ENCODE data around the gene QPCT.
"Not testable (repeated sequence)": the region's sequence is repeated elsewhere in the genome, so short reads cannot be mapped to it uniquely, and the experiment has no call there.

Gene QPCT

DNA sequence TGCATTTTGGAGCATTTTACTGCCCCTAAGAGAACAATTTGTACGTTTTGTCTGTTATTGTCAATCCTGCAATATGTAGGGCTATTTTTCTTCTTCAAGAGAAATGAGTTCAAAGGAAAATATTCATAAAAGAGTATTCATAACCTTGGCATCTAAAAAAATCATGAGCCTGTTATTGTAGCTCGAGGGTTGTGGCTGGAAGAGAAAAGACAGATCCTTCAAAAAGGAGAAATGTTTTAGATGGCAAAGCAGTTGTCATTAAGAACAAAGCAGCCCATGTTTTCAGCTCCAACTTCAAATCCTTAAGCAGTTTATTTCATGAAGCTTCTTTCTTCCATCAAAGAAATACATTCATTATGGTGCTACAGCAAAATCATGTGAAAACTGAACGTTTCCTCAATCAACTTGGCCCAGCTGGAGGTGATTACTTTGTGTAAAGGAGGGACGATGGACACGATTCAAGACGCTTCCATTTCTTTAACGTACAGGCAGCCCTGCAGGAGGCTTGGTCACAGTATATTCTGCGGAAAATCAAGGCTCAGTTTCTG, 31.4 kb downstream of the QPCT start:
- Histone ChIP-seq H3K4me1 (ENCODE audit: insufficient read depth, low read length) (no peaks in the 10 kb centered on the region), H3K9me3 (ENCODE audit: low read length) (no peaks in the 10 kb centered on the region), H3K27me3 (ENCODE audit: insufficient read depth, low read length) (no peaks in the 10 kb centered on the region), H2AFZ (ENCODE audit: low read depth, low read length) (no peak overlapping the region), H3K4me3 (ENCODE audit: low read length) (no peak overlapping the region), H3K36me3 (ENCODE audit: insufficient read depth, low read length) (no peaks in the 10 kb centered on the region)

DNA sequence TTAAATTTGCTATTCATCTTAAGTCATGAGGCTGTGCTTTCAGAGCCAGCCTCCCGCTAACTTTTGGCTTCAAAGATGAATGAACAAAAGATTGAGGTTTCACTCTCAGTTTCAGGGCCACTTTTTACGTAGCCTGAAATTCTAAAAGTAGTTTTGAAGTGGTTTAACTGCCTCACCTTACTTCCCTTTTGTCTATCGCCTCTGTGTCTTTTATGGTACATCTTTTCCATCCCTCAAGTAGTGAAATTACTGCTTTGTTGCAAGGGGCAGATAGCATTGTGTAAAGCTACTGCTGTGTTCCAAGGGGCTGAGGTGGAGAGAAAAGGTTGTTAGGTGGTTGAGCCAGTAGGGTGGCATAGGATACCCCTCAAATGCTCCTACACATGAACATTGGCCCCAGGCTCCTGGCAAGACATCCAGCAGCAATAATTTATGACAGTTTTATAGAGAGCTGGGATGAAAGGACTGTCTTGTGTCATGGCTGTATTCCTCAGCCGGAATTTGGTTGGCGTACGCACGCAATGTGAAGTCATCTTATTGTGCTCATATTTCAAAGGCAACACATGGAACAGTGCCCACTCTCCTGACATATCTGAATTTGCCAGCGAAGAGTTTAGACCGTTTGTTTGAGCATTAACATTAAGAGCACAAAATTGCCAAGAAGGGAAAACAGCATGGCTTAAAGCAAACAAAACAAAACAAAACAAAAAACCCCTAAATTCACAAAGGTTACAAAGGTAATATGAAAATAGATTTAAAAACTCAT, 32.2 kb downstream of the QPCT start:
- no peaks in the 10 kb centered on the region for H3K9me3 ChIP-seq (ENCODE audit: low read length)
- H3K36me3 ChIP-seq (ENCODE audit: insufficient read depth, low read length), result no peaks in the 10 kb centered on the region
- H3K4me1 ChIP-seq (ENCODE audit: insufficient read depth, low read length), result no peaks in the 10 kb centered on the region
- no peak overlapping the region for H3K4me3 ChIP-seq (ENCODE audit: low read length)
- no peak overlapping the region for H2AFZ ChIP-seq (ENCODE audit: low read depth, low read length)
- no peaks in the 10 kb centered on the region for H3K27me3 ChIP-seq (ENCODE audit: insufficient read depth, low read length)

DNA sequence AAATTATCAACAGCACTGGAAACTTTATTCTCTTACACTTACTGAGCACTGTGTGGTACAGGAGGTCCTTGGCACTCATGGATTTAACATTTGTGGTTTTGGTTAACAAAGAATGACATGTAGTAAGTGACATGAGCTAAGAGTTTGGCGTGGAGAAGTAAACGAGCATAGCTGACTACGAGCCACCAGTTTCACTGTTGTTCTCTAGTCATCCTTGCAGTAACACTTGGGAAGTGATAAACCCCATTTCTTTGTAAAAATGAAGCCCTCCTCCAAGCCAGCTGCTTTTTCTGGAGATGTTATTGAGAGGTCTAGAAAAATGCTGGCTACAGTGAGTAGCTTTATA, 32.7 kb downstream of the QPCT start:
- Histone ChIP-seq H3K9me3 (ENCODE audit: low read length) (no peaks in the 10 kb centered on the region), H2AFZ (ENCODE audit: low read depth, low read length) (no peak overlapping the region), H3K27me3 (ENCODE audit: insufficient read depth, low read length) (no peaks in the 10 kb centered on the region), H3K36me3 (ENCODE audit: insufficient read depth, low read length) (no peaks in the 10 kb centered on the region), H3K4me1 (ENCODE audit: insufficient read depth, low read length) (no peaks in the 10 kb centered on the region), H3K4me3 (ENCODE audit: low read length) (no peak overlapping the region)

DNA sequence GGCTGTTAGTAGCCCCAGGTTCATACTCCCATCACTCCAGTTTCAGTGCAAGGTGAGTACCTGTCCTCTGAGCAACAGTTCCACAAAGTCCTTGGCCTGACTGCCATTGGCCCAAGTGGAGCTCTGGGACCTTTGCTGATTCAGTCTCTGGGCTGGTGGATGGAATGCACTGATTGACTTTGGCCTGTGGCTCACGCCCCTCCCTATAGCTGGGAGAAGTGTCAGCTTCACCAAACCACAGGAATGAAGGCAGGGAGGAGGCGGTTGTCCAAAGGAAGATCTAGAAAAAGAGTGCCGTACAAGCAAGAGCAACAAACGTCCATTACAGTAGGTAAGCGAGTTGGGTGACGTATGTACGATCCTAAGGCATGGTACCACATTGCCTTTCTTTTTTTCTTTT, 34.0 kb downstream of the QPCT start:
- Histone ChIP-seq H3K9me3 (ENCODE audit: low read length) (no peaks in the 10 kb centered on the region), H3K27me3 (ENCODE audit: insufficient read depth, low read length) (no peaks in the 10 kb centered on the region), H3K36me3 (ENCODE audit: insufficient read depth, low read length) (no peaks in the 10 kb centered on the region), H2AFZ (ENCODE audit: low read depth, low read length) (no peak overlapping the region), H3K4me3 (ENCODE audit: low read length) (no peak overlapping the region), H3K4me1 (ENCODE audit: insufficient read depth, low read length) (no peaks in the 10 kb centered on the region)

- Histone ChIP-seq H3K4me3 (ENCODE audit: low read length) (no peak overlapping the region), H3K36me3 (ENCODE audit: insufficient read depth, low read length) (no peaks in the 10 kb centered on the region), H3K4me1 (ENCODE audit: insufficient read depth, low read length) (no peaks in the 10 kb centered on the region), H3K9me3 (ENCODE audit: low read length) (no peaks in the 10 kb centered on the region), H2AFZ (ENCODE audit: low read depth, low read length) (no peak overlapping the region), H3K27me3 (ENCODE audit: insufficient read depth, low read length) (no peaks in the 10 kb centered on the region)
Observed at GRCh38 chr2:37379881-37380296, 35.5 kb downstream of the QPCT start.

GRCh38 chr2:37380787-37381186, 36.4 kb downstream of the QPCT start:
- H3K9me3 ChIP-seq (ENCODE audit: low read length); H3K27me3 ChIP-seq (ENCODE audit: insufficient read depth, low read length); H3K4me1 ChIP-seq (ENCODE audit: insufficient read depth, low read length); H3K4me3 ChIP-seq (ENCODE audit: low read length); H2AFZ ChIP-seq (ENCODE audit: low read depth, low read length); H3K36me3 ChIP-seq (ENCODE audit: insufficient read depth, low read length): not testable (repeated sequence)

GRCh38 chr2:37384261-37384660, 39.8 kb downstream of the QPCT start:
- not testable (repeated sequence) for H3K4me1 ChIP-seq (ENCODE audit: insufficient read depth, low read length); H2AFZ ChIP-seq (ENCODE audit: low read depth, low read length); H3K9me3 ChIP-seq (ENCODE audit: low read length); H3K4me3 ChIP-seq (ENCODE audit: low read length); H3K36me3 ChIP-seq (ENCODE audit: insufficient read depth, low read length); H3K27me3 ChIP-seq (ENCODE audit: insufficient read depth, low read length)

GRCh38 chr2:37387148-37387835, 42.9 kb downstream of the QPCT start:
- no peaks in the 10 kb centered on the region for H3K9me3 ChIP-seq (ENCODE audit: low read length)
- no peaks in the 10 kb centered on the region for H3K4me1 ChIP-seq (ENCODE audit: insufficient read depth, low read length)
- H3K4me3 ChIP-seq (ENCODE audit: low read length), result no peak overlapping the region
- H2AFZ ChIP-seq (ENCODE audit: low read depth, low read length), result no peak overlapping the region
- no peaks in the 10 kb centered on the region for H3K36me3 ChIP-seq (ENCODE audit: insufficient read depth, low read length)
- no peaks in the 10 kb centered on the region for H3K27me3 ChIP-seq (ENCODE audit: insufficient read depth, low read length)

- H3K4me3 ChIP-seq (ENCODE audit: low read length), result no peak overlapping the region
- no peaks in the 10 kb centered on the region for H3K9me3 ChIP-seq (ENCODE audit: low read length)
Observed at GRCh38 chr2:37388074-37388473, 43.6 kb downstream of the QPCT start.

GRCh38 chr2:37389395-37389794, 45.0 kb downstream of the QPCT start:
- no peak overlapping the region for H2AFZ ChIP-seq (ENCODE audit: low read depth, low read length)
- H3K4me1 ChIP-seq (ENCODE audit: insufficient read depth, low read length), result no peaks in the 10 kb centered on the region
- no peak overlapping the region for H3K4me3 ChIP-seq (ENCODE audit: low read length)
- no peaks in the 10 kb centered on the region for H3K9me3 ChIP-seq (ENCODE audit: low read length)
- no peaks in the 10 kb centered on the region for H3K36me3 ChIP-seq (ENCODE audit: insufficient read depth, low read length)
- H3K27me3 ChIP-seq (ENCODE audit: insufficient read depth, low read length), result no peaks in the 10 kb centered on the region

More at GRCh38 chr2:37388074-37388473, 43.6 kb downstream of the QPCT start:
- Histone ChIP-seq H3K4me1 (ENCODE audit: insufficient read depth, low read length) (no peaks in the 10 kb centered on the region), H2AFZ (ENCODE audit: low read depth, low read length) (no peak overlapping the region), H3K36me3 (ENCODE audit: insufficient read depth, low read length) (no peaks in the 10 kb centered on the region), H3K27me3 (ENCODE audit: insufficient read depth, low read length) (no peaks in the 10 kb centered on the region)

DNA sequence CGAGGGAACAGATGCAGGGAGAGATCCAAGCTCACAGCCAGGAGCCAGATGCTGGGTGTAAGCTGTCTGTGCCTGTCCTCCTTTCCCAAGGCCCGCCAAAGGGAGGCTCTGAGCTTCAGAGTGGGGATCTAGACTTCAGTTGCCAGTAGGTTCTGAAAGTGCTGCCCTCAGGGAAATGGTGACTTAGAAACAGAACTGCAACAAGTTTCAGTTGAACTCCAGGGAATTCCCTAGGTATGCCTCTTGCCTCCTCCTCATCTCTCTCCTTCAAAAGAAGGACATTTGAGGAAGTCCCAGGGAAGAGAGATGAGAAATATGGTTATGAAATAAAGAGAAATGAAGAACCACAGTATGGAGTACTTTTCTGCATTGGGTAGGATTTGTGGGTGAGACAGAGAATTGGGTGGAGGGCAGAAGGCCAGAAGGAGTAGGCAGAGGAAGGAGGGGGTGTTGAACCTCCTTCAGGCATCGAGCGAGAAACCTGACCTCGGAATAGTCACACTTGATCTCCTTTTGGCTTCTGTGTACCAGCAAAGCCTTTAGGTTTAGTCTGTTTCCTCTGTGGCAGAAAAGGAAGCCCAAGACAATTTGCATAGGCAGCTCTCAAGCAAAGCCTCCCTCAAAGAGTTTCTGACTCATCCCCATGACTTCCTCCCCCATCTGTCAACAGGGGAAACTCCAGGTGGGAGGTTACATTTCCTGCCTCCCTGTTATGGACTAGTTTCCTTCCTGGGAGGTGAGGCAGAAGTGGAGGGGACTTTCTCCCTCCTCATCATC, 45.7 kb downstream of the QPCT start:
- no peaks in the 10 kb centered on the region for H3K27me3 ChIP-seq (ENCODE audit: insufficient read depth, low read length)

GRCh38 chr2:37390777-37391176, 46.3 kb downstream of the QPCT start:
- H3K4me3 ChIP-seq (ENCODE audit: low read length), result no peak overlapping the region
- H3K9me3 ChIP-seq (ENCODE audit: low read length), result no peaks in the 10 kb centered on the region
- H3K4me1 ChIP-seq (ENCODE audit: insufficient read depth, low read length), result no peaks in the 10 kb centered on the region
- H3K36me3 ChIP-seq (ENCODE audit: insufficient read depth, low read length), result no peaks in the 10 kb centered on the region
- no peaks in the 10 kb centered on the region for H3K27me3 ChIP-seq (ENCODE audit: insufficient read depth, low read length)
- H2AFZ ChIP-seq (ENCODE audit: low read depth, low read length), result no peak overlapping the region

More for the DNA sequence above, 45.7 kb downstream of the QPCT start:
- Histone ChIP-seq H3K4me1 (ENCODE audit: insufficient read depth, low read length) (no peaks in the 10 kb centered on the region), H3K9me3 (ENCODE audit: low read length) (no peaks in the 10 kb centered on the region), H3K36me3 (ENCODE audit: insufficient read depth, low read length) (no peaks in the 10 kb centered on the region), H3K4me3 (ENCODE audit: low read length) (no peak overlapping the region), H2AFZ (ENCODE audit: low read depth, low read length) (no peak overlapping the region)

- no peaks in the 10 kb centered on the region for H3K9me3 ChIP-seq (ENCODE audit: low read length)
- no peak overlapping the region for H2AFZ ChIP-seq (ENCODE audit: low read depth, low read length)
- H3K27me3 ChIP-seq (ENCODE audit: insufficient read depth, low read length), result no peaks in the 10 kb centered on the region
- no peaks in the 10 kb centered on the region for H3K36me3 ChIP-seq (ENCODE audit: insufficient read depth, low read length)
- peaks cover 5% of the 10 kb centered on the region for H3K4me1 ChIP-seq (ENCODE audit: insufficient read depth, low read length)
- H3K4me3 ChIP-seq (ENCODE audit: low read length), result no peak overlapping the region
Observed at GRCh38 chr2:37391711-37392110, 47.3 kb downstream of the QPCT start.
